Colonic mucosa (tissue), 4 donors: Measurements from ENCODE around the gene TNFSF13B. TPM values are rescaled to one million over a fixed set of nuclear protein-coding genes. Genes with fewer than 3 reads are reported as not detected.

ENCODE experiments used
- DNase-seq: peaks from one replicate; pipeline ENCODE4 v3.0.0-alpha.2; 2020
- H3K27ac ChIP-seq: fragments of 200-600 bp; one replicate; pipeline ENCODE4 v1.8.0; 2021
- H3K27me3 ChIP-seq: fragments of 200-600 bp; one replicate; pipeline ENCODE4 v1.8.0; 2021
- H3K36me3 ChIP-seq: fragments of 200-600 bp; one replicate; pipeline ENCODE4 v1.8.0; 2021
- H3K4me1 ChIP-seq: fragments of 200-600 bp; one replicate; pipeline ENCODE4 v1.8.0; 2021; ENCODE audit warnings: mild to moderate bottlenecking
- H3K4me3 ChIP-seq: fragments of 200-600 bp; one replicate; pipeline ENCODE4 v1.8.0; 2021
- H3K9ac ChIP-seq, 2 donors: one replicate each; pipeline ENCODE4 v1.7.0; 2013; ENCODE audit warnings: control low read depth in 2 of 2, low read depth in 2 of 2, low read length in 2 of 2
- H3K9me3 ChIP-seq: fragments of 200-600 bp; one replicate; pipeline ENCODE4 v1.8.0; 2021
- CTCF ChIP-seq: fragments of 200-600 bp; IDR thresholded peaks from one replicate; pipeline ENCODE4 v1.8.0; 2022; ENCODE audit warnings: antibody characterized with exemption, mild to moderate bottlenecking
- intact Hi-C: fragments of 100-400 bp; cut with DNase I; formaldehyde crosslinking; loops from one replicate; pipeline ENCODE4 v1.14.1; 2022
- total RNA-seq, 2 donors: library from RNA; stranded (reverse); fragmentation: NEBNext Ultra II Directional in 1 of 2; extraction: Animal tissue kit (Norgen Biotek cat#: 25700) in 1 of 2; gene quantifications; one replicate each; pipeline ENCODE4 v1.2.1, GENCODE V29; 2021
- donor health status: healthy.
- donor health status: DM: no; HTN: no; CAD: no.
- donor health status: DM: no; HTN: no; CAD: no.

TNFSF13B gene
- total RNA-seq, 2 donors from 2014 or later, result 2.9 to 4.6 TPM

- peak; percentile 27 for DNase-seq
- Histone ChIP-seq H3K27me3 (no peaks in the 10 kb centered on the region), H3K9ac (no peak overlapping the region), H3K4me1 (no peaks in the 10 kb centered on the region), H3K9me3 (no peaks in the 10 kb centered on the region), H3K27ac (no peak overlapping the region), H3K36me3 (no peaks in the 10 kb centered on the region), H3K4me3 (no peak overlapping the region)
- peak; percentile 87 for TF ChIP-seq CTCF
- intact Hi-C loops, result no loop called here
Measured at GRCh38 chr13:108227651-108228272, 41.8 kb upstream of the TNFSF13B start.

GRCh38 chr13:108230377-108230776, 39.1 kb upstream of the TNFSF13B start:
- TF ChIP-seq CTCF, result no peak
- Histone ChIP-seq H3K9ac (no peak overlapping the region), H3K4me1 (no peaks in the 10 kb centered on the region), H3K9me3 (no peaks in the 10 kb centered on the region), H3K27me3 (no peaks in the 10 kb centered on the region), H3K4me3 (no peak overlapping the region), H3K36me3 (no peaks in the 10 kb centered on the region), H3K27ac (no peak overlapping the region)
- no peak for DNase-seq
- intact Hi-C loops, result no loop called here

- no peak for DNase-seq
- Histone ChIP-seq H3K9ac (no peak overlapping the region), H3K9me3 (no peaks in the 10 kb centered on the region), H3K4me1 (no peaks in the 10 kb centered on the region), H3K27ac (no peak overlapping the region), H3K4me3 (no peak overlapping the region), H3K27me3 (no peaks in the 10 kb centered on the region), H3K36me3 (no peaks in the 10 kb centered on the region)
- intact Hi-C loops, result no loop called here
- TF ChIP-seq CTCF, result no peak
Measured at GRCh38 chr13:108249150-108249549, 20.4 kb upstream of the TNFSF13B start.

GRCh38 chr13:108257248-108257647, 12.3 kb upstream of the TNFSF13B start:
- intact Hi-C loops, result no loop called here
- Histone ChIP-seq H3K27ac (no peak overlapping the region), H3K4me1 (no peaks in the 10 kb centered on the region), H3K4me3 (no peak overlapping the region), H3K27me3 (no peaks in the 10 kb centered on the region), H3K36me3 (no peaks in the 10 kb centered on the region), H3K9ac (no peak overlapping the region), H3K9me3 (no peaks in the 10 kb centered on the region)
- no peak for TF ChIP-seq CTCF
- DNase-seq, result no peak

- Histone ChIP-seq H3K9ac (no peak overlapping the region), H3K27me3 (no peaks in the 10 kb centered on the region), H3K27ac (no peak overlapping the region), H3K4me3 (no peak overlapping the region), H3K36me3 (no peaks in the 10 kb centered on the region), H3K9me3 (no peaks in the 10 kb centered on the region), H3K4me1 (no peaks in the 10 kb centered on the region)
- intact Hi-C loops, result no loop called here
- no peak for TF ChIP-seq CTCF
- DNase-seq, result no peak
Measured at GRCh38 chr13:108263621-108264355, 5.7 kb upstream of the TNFSF13B start.
